ENCODE results near the gene CYB5R3. TPM values are rescaled to one million over a fixed set of nuclear protein-coding genes. Genes with fewer than 3 reads are reported as not detected.

Gene CYB5R3
- total RNA-seq, 1 experiment from 2014 or later, result 85.4 TPM

- no peak for DNase-seq (ENCODE audit: low spot score)
- ChIA-PET CTCF (interaction anchor here (1.2 kb wide), 1 partner anchor 9 kb away, joined by 4 read pairs; no protein-coding TSS in a partner anchor), POLR2A (no interaction called here)
- TF ChIP-seq, protein P1, sequence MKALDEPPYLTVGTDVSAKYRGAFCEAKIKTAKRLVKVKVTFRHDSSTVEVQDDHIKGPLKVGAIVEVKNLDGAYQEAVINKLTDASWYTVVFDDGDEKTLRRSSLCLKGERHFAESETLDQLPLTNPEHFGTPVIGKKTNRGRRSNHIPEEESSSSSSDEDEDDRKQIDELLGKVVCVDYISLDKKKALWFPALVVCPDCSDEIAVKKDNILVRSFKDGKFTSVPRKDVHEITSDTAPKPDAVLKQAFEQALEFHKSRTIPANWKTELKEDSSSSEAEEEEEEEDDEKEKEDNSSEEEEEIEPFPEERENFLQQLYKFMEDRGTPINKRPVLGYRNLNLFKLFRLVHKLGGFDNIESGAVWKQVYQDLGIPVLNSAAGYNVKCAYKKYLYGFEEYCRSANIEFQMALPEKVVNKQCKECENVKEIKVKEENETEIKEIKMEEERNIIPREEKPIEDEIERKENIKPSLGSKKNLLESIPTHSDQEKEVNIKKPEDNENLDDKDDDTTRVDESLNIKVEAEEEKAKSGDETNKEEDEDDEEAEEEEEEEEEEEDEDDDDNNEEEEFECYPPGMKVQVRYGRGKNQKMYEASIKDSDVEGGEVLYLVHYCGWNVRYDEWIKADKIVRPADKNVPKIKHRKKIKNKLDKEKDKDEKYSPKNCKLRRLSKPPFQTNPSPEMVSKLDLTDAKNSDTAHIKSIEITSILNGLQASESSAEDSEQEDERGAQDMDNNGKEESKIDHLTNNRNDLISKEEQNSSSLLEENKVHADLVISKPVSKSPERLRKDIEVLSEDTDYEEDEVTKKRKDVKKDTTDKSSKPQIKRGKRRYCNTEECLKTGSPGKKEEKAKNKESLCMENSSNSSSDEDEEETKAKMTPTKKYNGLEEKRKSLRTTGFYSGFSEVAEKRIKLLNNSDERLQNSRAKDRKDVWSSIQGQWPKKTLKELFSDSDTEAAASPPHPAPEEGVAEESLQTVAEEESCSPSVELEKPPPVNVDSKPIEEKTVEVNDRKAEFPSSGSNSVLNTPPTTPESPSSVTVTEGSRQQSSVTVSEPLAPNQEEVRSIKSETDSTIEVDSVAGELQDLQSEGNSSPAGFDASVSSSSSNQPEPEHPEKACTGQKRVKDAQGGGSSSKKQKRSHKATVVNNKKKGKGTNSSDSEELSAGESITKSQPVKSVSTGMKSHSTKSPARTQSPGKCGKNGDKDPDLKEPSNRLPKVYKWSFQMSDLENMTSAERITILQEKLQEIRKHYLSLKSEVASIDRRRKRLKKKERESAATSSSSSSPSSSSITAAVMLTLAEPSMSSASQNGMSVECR (CRISPR knock-in tag; IDR thresholded peaks at IDR 0.05; ENCODE audit: borderline replicate concordance), result no peak
- TF ChIP-seq, protein P2, sequence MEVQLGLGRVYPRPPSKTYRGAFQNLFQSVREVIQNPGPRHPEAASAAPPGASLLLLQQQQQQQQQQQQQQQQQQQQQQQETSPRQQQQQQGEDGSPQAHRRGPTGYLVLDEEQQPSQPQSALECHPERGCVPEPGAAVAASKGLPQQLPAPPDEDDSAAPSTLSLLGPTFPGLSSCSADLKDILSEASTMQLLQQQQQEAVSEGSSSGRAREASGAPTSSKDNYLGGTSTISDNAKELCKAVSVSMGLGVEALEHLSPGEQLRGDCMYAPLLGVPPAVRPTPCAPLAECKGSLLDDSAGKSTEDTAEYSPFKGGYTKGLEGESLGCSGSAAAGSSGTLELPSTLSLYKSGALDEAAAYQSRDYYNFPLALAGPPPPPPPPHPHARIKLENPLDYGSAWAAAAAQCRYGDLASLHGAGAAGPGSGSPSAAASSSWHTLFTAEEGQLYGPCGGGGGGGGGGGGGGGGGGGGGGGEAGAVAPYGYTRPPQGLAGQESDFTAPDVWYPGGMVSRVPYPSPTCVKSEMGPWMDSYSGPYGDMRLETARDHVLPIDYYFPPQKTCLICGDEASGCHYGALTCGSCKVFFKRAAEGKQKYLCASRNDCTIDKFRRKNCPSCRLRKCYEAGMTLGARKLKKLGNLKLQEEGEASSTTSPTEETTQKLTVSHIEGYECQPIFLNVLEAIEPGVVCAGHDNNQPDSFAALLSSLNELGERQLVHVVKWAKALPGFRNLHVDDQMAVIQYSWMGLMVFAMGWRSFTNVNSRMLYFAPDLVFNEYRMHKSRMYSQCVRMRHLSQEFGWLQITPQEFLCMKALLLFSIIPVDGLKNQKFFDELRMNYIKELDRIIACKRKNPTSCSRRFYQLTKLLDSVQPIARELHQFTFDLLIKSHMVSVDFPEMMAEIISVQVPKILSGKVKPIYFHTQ (CRISPR knock-in tag; IDR thresholded peaks at IDR 0.05), result no peak
- TF ChIP-seq ZNF423 (CRISPR knock-in tag; IDR thresholded peaks at IDR 0.05) (no peak), SMAD3 (CRISPR knock-in tag; IDR thresholded peaks at IDR 0.05; ENCODE audit: borderline replicate concordance) (no peak), JUN (CRISPR knock-in tag; IDR thresholded peaks at IDR 0.05) (no peak), CDX4 (CRISPR knock-in tag; IDR thresholded peaks at IDR 0.05; ENCODE audit: borderline replicate concordance) (no peak), GABPB1 (CRISPR knock-in tag; IDR thresholded peaks at IDR 0.05) (no peak), CBFB (CRISPR knock-in tag; IDR thresholded peaks at IDR 0.05; ENCODE audit: low read depth) (no peak), EMX1 (CRISPR knock-in tag; IDR thresholded peaks at IDR 0.05) (no peak), ZBTB43 (CRISPR knock-in tag; IDR thresholded peaks at IDR 0.05) (no peak), ZMAT4 (CRISPR knock-in tag; IDR thresholded peaks at IDR 0.05) (no peak), ZNF512 (CRISPR knock-in tag; IDR thresholded peaks at IDR 0.05; ENCODE audit: borderline replicate concordance) (no peak)
- TF ChIP-seq, protein P3, sequence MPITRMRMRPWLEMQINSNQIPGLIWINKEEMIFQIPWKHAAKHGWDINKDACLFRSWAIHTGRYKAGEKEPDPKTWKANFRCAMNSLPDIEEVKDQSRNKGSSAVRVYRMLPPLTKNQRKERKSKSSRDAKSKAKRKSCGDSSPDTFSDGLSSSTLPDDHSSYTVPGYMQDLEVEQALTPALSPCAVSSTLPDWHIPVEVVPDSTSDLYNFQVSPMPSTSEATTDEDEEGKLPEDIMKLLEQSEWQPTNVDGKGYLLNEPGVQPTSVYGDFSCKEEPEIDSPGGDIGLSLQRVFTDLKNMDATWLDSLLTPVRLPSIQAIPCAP (CRISPR knock-in tag; IDR thresholded peaks at IDR 0.05), result no peak
- TF ChIP-seq, protein P4, sequence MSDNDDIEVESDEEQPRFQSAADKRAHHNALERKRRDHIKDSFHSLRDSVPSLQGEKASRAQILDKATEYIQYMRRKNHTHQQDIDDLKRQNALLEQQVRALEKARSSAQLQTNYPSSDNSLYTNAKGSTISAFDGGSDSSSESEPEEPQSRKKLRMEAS (CRISPR knock-in tag; IDR thresholded peaks at IDR 0.05), result no peak
- no peak overlapping the region for H3K27ac Mint-ChIP-seq
- H3K36me3 Mint-ChIP-seq, result peaks cover 22% of the 10 kb centered on the region
- H3K27me3 Mint-ChIP-seq (ENCODE audit: low read depth), result no peaks in the 10 kb centered on the region
- no peak for ATAC-seq
- H3K9me3 Mint-ChIP-seq, result no peaks in the 10 kb centered on the region
- H3K4me3 Mint-ChIP-seq, result no peak overlapping the region
- no peaks in the 10 kb centered on the region for H3K4me1 Mint-ChIP-seq
These were observed 19.0 kb downstream of the CYB5R3 start for GRCh38 chr22:42630211-42630610.

Data from WTC11 (cell line).